GM20000 (cell line): ENCODE data around the gene RNASE11.

Experiments used
- DNase-seq: peaks from one replicate; pipeline ENCODE4 v3.0.0; 2012; ENCODE audit warnings: low spot score
- CTCF ChIP-seq: IDR thresholded peaks from 2 replicates; pipeline ENCODE4 v1.5.1; 2012; ENCODE audit warnings: mild to moderate bottlenecking, control low read depth; ENCODE audit errors: extremely low read depth, missing control alignments

The RNASE11 gene

GRCh38 chr14:20556500-20557211 is 31.1 kb downstream of the RNASE11 start:
- TF ChIP-seq CTCF: no peak
- DNase-seq: no peak

- DNase-seq: no peak
- no peak for TF ChIP-seq CTCF
Observed at GRCh38 chr14:20555845-20556244, 32.0 kb downstream of the RNASE11 start.

DNA sequence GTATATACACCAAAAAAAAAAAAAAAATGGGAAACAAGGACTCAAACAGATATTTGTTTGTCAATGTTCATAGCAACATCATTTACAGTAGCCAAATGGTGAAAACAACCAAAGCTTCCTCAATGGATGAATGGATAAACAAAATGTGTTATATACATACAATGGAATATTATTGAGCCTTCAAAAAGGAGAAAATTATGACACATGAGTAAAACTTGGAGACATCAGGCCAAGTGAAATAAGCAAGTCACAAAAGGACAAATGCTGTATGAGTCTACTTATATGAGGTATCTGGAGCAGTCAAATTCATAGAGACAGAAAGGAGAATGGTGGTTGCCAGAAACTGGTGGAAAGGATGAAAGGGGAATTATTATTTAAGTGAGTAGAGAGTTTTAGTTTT is 34.8 kb downstream of the RNASE11 start:
- no peak for TF ChIP-seq CTCF
- DNase-seq: no peak

DNA sequence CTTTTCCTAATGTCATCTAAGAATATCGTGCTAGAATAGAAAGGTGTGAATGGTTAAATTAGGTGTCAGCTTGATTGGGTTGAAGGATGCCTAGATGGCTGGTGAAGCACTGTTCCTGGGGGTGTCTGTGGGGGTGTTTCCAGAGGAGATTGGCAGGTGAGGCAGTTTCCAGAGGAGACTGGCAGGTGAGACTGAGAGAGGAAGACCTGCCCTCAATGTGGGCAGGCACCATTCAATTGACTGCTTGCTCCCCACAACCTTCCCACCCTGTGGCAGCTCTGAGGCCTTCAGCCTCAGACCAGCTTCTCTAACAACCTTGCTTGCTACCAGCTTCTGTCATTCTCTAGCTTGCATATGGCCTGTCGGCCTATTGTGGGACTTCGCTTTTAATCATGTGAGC is 36.2 kb downstream of the RNASE11 start:
- no peak for TF ChIP-seq CTCF
- DNase-seq: no peak

- TF ChIP-seq CTCF: no peak
- no peak for DNase-seq
Observed at GRCh38 chr14:20550926-20551325, 36.9 kb downstream of the RNASE11 start.

- TF ChIP-seq CTCF: no peak
- DNase-seq: no peak
Observed at GRCh38 chr14:20548414-20549158, 39.2 kb downstream of the RNASE11 start.

DNA sequence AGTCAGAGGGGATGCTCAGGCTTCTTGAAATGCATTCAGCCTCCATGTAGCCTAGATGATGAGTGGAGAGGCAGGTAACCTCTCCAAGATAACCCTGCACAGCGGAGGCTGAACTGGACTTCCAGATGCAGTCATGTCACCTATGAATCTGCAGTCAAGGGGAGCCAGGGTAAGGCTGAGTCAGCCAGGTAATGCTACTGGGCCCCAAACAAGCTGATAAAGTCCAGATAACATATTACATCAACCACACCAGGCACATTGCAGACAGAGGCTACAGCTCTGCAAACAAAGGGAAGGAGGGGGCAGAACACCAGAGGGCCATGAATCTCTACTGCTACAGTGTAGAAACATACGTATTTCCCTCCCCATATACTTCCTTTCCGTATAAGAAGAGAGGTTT is 40.9 kb downstream of the RNASE11 start:
- TF ChIP-seq CTCF: no peak
- no peak for DNase-seq
